LNCaP clone FGC (cell line): ENCODE data around the gene NRGN.
A peak's percentile ranks its signal among the peaks of the same experiment; 100 is the strongest.
"Not testable (repeated sequence)": the region's sequence is repeated elsewhere in the genome, so short reads cannot be mapped to it uniquely, and the experiment has no call there.

Experiments used
- DNase-seq: peaks from one replicate; pipeline ENCODE4 v3.0.0-alpha.2; 2011; ENCODE audit warnings: low read depth
- H3K4me3 ChIP-seq: 2 replicates; pipeline ENCODE4 v1.5.1; 2011; ENCODE audit warnings: mild to moderate bottlenecking, low read depth, low read length, control low read depth
- TF ChIP-seq, protein P1 (sequence below): IDR thresholded peaks from 2 replicates; pipeline ENCODE4 v1.5.1; 2012; ENCODE audit warnings: mild to moderate bottlenecking; ENCODE audit not compliant: control insufficient read depth, insufficient read depth; ENCODE audit errors: extremely low read depth

Gene NRGN

DNA sequence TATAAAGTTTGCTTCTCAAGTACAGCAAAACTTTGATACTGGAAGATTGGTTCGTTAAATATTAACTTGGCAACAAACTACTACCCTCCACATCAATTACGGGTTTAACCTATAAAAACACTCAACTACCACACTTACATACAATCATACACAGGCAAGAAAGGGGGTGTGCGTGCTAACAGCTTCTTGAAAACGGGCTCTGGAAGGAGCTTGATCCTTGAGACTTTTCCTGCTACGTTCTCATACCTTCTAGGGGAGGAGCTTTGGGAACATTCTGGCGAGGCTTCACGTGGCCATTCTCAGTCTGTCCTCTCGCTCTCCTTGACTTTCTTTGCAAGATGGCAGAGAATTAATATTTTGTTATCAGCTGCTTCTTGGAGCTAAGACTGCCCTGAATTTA lies 29.2 kb downstream of the NRGN start:
- H3K4me3 ChIP-seq, result no peak overlapping the region
- no peak for DNase-seq
- TF ChIP-seq, protein P1, sequence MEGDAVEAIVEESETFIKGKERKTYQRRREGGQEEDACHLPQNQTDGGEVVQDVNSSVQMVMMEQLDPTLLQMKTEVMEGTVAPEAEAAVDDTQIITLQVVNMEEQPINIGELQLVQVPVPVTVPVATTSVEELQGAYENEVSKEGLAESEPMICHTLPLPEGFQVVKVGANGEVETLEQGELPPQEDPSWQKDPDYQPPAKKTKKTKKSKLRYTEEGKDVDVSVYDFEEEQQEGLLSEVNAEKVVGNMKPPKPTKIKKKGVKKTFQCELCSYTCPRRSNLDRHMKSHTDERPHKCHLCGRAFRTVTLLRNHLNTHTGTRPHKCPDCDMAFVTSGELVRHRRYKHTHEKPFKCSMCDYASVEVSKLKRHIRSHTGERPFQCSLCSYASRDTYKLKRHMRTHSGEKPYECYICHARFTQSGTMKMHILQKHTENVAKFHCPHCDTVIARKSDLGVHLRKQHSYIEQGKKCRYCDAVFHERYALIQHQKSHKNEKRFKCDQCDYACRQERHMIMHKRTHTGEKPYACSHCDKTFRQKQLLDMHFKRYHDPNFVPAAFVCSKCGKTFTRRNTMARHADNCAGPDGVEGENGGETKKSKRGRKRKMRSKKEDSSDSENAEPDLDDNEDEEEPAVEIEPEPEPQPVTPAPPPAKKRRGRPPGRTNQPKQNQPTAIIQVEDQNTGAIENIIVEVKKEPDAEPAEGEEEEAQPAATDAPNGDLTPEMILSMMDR, result no peak

DNA sequence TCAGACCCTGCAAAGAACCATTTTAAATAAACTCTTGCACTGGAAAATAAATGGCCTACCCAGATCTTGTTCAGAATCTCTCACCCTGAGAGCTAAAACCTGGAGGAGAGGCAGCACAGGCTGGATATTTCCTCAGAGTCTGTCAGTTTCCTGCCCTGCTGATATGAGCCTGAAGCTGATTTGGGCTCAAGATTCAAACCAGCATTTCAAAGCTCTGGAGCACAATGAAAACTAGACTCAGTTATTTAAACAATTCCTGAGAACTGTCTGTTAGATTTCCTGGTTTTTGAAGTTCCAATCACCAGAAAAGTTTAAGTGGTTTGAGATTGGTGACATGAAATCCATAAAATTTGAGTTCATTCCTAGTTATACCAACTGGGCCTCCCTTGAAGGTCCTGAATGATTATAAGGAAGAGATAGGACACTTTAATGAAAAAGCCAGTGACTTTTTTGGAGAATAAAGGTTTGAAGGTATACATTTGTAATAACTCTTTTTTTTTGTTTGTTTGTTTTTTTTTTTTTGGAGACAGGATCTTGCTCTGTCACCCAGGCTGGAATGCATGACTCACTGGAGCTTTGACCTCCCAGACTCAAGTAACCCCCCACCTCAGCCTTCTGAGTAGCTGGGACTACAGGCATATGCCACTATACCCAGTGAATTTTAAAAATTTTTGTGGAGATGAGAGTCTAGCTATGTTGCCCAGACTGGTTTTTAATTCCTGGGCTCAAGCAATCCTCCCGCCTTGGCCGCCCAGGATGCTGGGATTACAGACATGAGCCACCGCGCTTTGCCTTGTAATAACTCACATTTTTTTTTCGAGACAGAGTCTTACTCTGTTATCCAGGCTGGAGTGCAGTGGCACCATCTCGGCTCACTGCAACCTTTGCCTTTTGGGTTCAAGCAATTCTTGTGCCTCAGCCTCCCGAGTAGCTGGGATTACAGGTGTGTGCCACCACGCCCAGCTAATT lies 30.3 kb downstream of the NRGN start:
- TF ChIP-seq, protein P1, result no peak
- no peak for DNase-seq
- no peak overlapping the region for H3K4me3 ChIP-seq

DNA sequence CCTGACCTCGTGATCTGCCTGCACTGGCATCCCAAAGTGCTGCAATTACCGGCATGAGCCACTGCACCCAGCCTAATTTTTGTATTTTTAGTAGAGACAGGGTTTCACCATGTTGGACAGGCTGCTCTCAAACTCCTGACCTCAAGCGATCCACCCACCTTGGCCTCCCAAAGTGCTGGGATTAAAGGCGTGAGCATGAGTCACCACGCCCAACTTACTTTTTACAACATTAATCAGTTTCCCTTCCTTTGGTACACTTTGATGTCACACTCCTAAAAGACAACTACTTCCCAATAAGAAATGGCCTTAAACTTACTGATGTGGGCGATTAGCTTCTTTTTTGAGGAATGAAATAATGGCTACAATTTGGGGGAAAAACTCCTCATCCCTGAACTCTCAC lies 31.2 kb downstream of the NRGN start:
- H3K4me3 ChIP-seq, DNase-seq: not testable (repeated sequence)

DNA sequence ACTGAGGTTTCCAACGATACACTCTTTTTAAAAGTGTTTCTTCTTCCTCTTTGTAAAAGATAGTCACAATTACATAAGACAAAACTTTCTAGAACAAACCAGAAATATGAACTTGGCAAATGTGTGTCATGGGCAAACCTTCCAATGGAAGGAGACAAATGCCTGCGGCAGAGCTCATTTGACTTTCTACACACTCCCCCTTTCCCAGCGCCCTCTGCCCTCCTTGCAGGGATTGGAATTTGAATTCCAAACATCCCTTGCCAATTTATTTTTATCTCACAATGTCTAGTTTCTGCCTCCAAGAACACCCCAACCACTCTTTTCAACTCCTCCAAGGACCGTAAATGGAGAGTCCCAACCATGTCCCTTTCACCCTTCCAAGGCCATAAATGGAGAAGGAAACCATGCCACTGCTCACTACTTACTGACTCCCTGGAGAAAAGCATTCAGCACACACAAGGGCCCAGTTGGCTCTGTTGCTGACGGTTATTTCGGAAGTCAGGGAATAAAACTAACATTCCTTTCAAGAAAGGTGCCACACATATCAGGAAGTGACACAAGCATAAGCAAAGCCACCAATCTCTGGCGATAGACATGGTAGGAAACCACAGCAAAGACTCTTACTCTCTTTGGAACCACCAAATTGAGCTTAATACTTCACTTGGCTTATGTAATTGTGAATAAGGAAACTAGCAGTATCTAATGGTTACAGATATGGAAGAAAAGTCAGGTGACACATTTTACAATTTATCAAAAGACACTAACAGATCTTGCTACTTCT lies 37.3 kb downstream of the NRGN start:
- DNase-seq, result no peak
- H3K4me3 ChIP-seq, result no peak overlapping the region
- TF ChIP-seq, protein P1, result no peak

DNA sequence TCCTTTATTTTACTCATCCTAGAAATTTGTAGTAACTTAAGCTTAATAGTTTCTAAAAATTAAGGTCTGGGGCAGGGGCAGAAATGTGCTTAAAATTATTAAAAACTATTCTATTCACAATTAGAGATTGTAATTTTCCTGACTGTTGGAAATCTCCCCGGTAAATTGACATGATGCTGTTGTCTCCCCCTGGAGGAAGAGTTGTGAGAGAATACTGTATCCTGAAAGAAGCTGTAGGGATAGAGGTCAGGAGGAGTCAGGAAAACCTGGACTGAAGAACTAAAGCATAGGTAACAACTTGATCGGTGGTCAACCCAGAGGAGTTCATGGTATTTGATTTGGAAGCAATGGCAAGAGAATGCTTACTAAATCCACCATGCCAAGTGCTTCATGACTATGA lies 38.5 kb downstream of the NRGN start:
- no peak for DNase-seq
- H3K4me3 ChIP-seq, result no peak overlapping the region
- TF ChIP-seq, protein P1, result 0 out of 2 replicates have a peak, but pooled peaks have one; percentile 9

DNA sequence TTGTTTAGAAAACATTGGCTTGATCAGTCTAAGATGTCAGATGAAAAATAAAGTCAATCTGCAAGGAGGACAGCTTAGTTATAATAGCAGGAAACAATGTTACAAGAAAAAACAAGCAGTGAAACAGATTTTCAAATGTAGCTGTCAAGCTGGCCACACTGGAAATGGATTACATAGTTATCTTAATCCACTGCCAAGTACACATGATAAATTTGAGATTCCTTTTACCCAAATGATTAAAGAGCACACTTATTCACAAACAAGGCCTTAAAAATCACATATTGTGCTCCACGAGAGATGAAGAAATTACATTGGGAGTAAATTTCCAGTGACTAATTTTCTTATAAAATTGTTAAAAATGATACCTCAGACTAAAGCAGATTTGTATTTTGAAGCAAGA lies 39.8 kb downstream of the NRGN start:
- TF ChIP-seq, protein P1, result no peak

DNA sequence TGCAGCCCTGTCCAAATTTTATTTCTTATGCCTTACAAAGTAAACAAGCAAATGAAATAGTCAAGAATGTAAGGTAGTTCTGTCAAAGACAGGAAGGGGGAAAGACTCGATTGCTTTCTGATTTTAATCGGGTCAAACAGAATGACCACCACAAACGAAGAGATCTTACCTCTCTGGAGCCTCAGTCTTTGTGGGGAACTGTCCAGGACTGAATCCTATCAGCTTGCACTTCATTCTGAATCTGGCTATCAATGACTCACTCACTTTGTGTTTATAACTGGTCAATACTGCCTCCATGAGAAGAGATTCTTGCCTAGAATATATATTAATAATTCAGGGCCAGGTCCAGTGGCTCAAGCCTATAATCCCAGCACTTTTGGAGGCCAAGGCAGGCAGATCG lies 43.3 kb downstream of the NRGN start:
- DNase-seq, result no peak
- no peak overlapping the region for H3K4me3 ChIP-seq
- TF ChIP-seq, protein P1, result no peak

More for the DNA sequence above, 39.8 kb downstream of the NRGN start:
- no peak for DNase-seq
- no peak overlapping the region for H3K4me3 ChIP-seq
